HEK293 (cell line): ENCODE data around the gene CXCL16.
"Not testable (repeated sequence)": the region's sequence is repeated elsewhere in the genome, so short reads cannot be mapped to it uniquely, and the experiment has no call there.

Source experiments
- CTCF ChIA-PET: fragments of 350-600 bp; formaldehyde crosslinking; extraction: SDS; loops from one replicate; lab custom pipeline; 2021; ENCODE audit warnings: antibody characterized with exemption; lab: Yijun Ruan, JAX
- POLR2A ChIA-PET: fragments of 300-600 bp; formaldehyde crosslinking; extraction: SDS; loops from one replicate; lab custom pipeline; 2020; ENCODE audit warnings: antibody characterized with exemption, inconsistent platforms; lab: Yijun Ruan, JAX
- H3K27ac ChIP-seq: fragments of 200-500 bp; sonication (Bioruptor generic); 2 replicates; pipeline ENCODE4 v1.5.1; 2014; ENCODE audit warnings: low read depth, low read length, control low read depth, inconsistent platforms; ENCODE audit errors: extremely low read depth
- H3K36me3 ChIP-seq, 2 experiments: fragments of 200-500 bp in 1 of 2; sonication (Bioruptor generic) in 1 of 2; 1 replicate in 1 of 2; 2 replicates in 1 of 2; pipeline ENCODE4 v1.5.1; 2014 to 2017; ENCODE audit warnings: inconsistent platforms in 2 of 2, low read length in 2 of 2; ENCODE audit not compliant: control insufficient read depth in 2 of 2, insufficient read depth in 1 of 2
- H3K4me1 ChIP-seq: fragments of 200-500 bp; sonication (Bioruptor generic); 2 replicates; pipeline ENCODE4 v1.5.1; 2014; ENCODE audit warnings: mild to moderate bottlenecking, low read length, inconsistent platforms; ENCODE audit not compliant: control insufficient read depth, insufficient read depth
- H3K4me3 ChIP-seq: 2 replicates; pipeline ENCODE4 v1.5.1; 2011; ENCODE audit warnings: low read depth, mild to moderate bottlenecking, control low read depth, low read length, moderate library complexity
- H3K9me3 ChIP-seq: fragments of 200-500 bp; sonication (Bioruptor generic); 2 replicates; pipeline ENCODE4 v1.5.1; 2014; ENCODE audit warnings: low read depth, low read length, inconsistent platforms; ENCODE audit not compliant: control insufficient read depth, insufficient read depth
- SP2 ChIP-seq: fragments of 450-650 bp; formaldehyde crosslinking; IDR thresholded peaks from 2 replicates; pipeline ENCODE4 v1.5.1; 2016; ENCODE audit warnings: missing biosample characterization, missing genetic modification characterization
- SP3 ChIP-seq: fragments of 450-650 bp; formaldehyde crosslinking; IDR thresholded peaks from 2 replicates; pipeline ENCODE4 v1.5.1; 2016; ENCODE audit warnings: missing biosample characterization, missing genetic modification characterization
- YY1 ChIP-seq: fragments of 450-650 bp; formaldehyde crosslinking; IDR thresholded peaks from 2 replicates; pipeline ENCODE4 v1.5.1; 2018; ENCODE audit warnings: missing biosample characterization, missing genetic modification characterization
- ZBTB21 ChIP-seq: fragments of 450-650 bp; formaldehyde crosslinking; IDR thresholded peaks from 2 replicates; pipeline ENCODE4 v1.5.1; 2017; ENCODE audit warnings: missing biosample characterization, missing genetic modification characterization
- ZBTB7A ChIP-seq: fragments of 450-650 bp; formaldehyde crosslinking; IDR thresholded peaks from 2 replicates; pipeline ENCODE4 v1.5.1; 2016; ENCODE audit warnings: low read depth, missing biosample characterization, missing genetic modification characterization
- ZNF169 ChIP-seq: fragments of 450-650 bp; formaldehyde crosslinking; IDR thresholded peaks from 2 replicates; pipeline ENCODE4 v1.5.1; 2016; ENCODE audit warnings: missing biosample characterization, missing genetic modification characterization
- ZNF184 ChIP-seq: fragments of 450-650 bp; IDR thresholded peaks from 2 replicates; pipeline ENCODE4 v1.5.1; 2018; ENCODE audit warnings: missing biosample characterization, mild to moderate bottlenecking, missing genetic modification characterization
- ZNF223 ChIP-seq: fragments of 450-650 bp; formaldehyde crosslinking; IDR thresholded peaks from 2 replicates; pipeline ENCODE4 v1.5.1; 2016; ENCODE audit warnings: missing biosample characterization, missing genetic modification characterization
- ZNF248 ChIP-seq: fragments of 450-650 bp; formaldehyde crosslinking; IDR thresholded peaks from 2 replicates; pipeline ENCODE4 v1.5.1; 2017; ENCODE audit warnings: missing biosample characterization, missing genetic modification characterization
- ZNF473 ChIP-seq: fragments of 450-650 bp; formaldehyde crosslinking; IDR thresholded peaks from 2 replicates; pipeline ENCODE4 v1.5.1; 2017; ENCODE audit warnings: missing biosample characterization, missing genetic modification characterization
- ZNF623 ChIP-seq: fragments of 450-650 bp; formaldehyde crosslinking; IDR thresholded peaks from 2 replicates; pipeline ENCODE4 v1.5.1; 2016; ENCODE audit warnings: missing biosample characterization, missing genetic modification characterization
- ZNF624 ChIP-seq: fragments of 450-650 bp; formaldehyde crosslinking; IDR thresholded peaks from 2 replicates; pipeline ENCODE4 v1.5.1; 2017; ENCODE audit warnings: missing biosample characterization, missing genetic modification characterization
- ZNF830 ChIP-seq: fragments of 450-650 bp; IDR thresholded peaks from 2 replicates; pipeline ENCODE4 v1.5.0; 2018; ENCODE audit warnings: missing biosample characterization, missing genetic modification characterization, low read depth, mild to moderate bottlenecking, moderate library complexity
- ZSCAN4 ChIP-seq: fragments of 450-650 bp; formaldehyde crosslinking; IDR thresholded peaks from 2 replicates; pipeline ENCODE4 v1.5.1; 2017; ENCODE audit warnings: missing biosample characterization, missing genetic modification characterization
- TF ChIP-seq, protein P1 (sequence below): fragments of 450-650 bp; formaldehyde crosslinking; IDR thresholded peaks from 2 replicates; pipeline ENCODE4 v1.5.1; 2017; ENCODE audit warnings: missing biosample characterization, mild to moderate bottlenecking, missing genetic modification characterization, moderate library complexity

CXCL16 gene

GRCh38 chr17:4716081-4716480 lies 23.6 kb downstream of the CXCL16 start:
- POLR2A ChIA-PET: no interaction called here
- TF ChIP-seq ZBTB21 (tag by site-specific recombination): no peak
- TF ChIP-seq ZNF169 (tag by site-specific recombination): no peak
- TF ChIP-seq ZNF223 (tag by site-specific recombination): no peak
- Histone ChIP-seq H3K4me3 (no peak overlapping the region), H3K9me3 (no peaks in the 10 kb centered on the region), H3K4me1 (peaks cover 26% of the 10 kb centered on the region), H3K27ac (no peak overlapping the region), H3K36me3 (peaks cover 4 to 59% of the 10 kb centered on the region in 2 experiments; a peak in 2 of 3 replicates)
- CTCF ChIA-PET: interaction anchor here (0.7 to 1.2 kb wide), 2 partner anchors 47 to 74 kb away, joined by 4 to 8 read pairs; no protein-coding TSS in a partner anchor

- Histone ChIP-seq H3K4me3 (no peak overlapping the region), H3K36me3 (peaks cover 4 to 51% of the 10 kb centered on the region in 2 experiments; a peak in 2 of 3 replicates), H3K27ac (no peak overlapping the region), H3K4me1 (peaks cover 19% of the 10 kb centered on the region), H3K9me3 (no peaks in the 10 kb centered on the region)
- TF ChIP-seq YY1 (no peak), ZSCAN4 (tag by site-specific recombination) (peak; percentile 95), ZBTB7A (no peak), ZNF473 (tag by site-specific recombination) (no peak)
- TF ChIP-seq, protein P1, sequence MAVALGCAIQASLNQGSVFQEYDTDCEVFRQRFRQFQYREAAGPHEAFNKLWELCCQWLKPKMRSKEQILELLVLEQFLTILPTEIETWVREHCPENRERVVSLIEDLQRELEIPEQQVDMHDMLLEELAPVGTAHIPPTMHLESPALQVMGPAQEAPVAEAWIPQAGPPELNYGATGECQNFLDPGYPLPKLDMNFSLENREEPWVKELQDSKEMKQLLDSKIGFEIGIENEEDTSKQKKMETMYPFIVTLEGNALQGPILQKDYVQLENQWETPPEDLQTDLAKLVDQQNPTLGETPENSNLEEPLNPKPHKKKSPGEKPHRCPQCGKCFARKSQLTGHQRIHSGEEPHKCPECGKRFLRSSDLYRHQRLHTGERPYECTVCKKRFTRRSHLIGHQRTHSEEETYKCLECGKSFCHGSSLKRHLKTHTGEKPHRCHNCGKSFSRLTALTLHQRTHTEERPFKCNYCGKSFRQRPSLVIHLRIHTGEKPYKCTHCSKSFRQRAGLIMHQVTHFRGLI (tag by site-specific recombination): peak; percentile 99
- ChIA-PET CTCF (interaction anchor here (0.7 to 1.6 kb wide), 4 partner anchors 11 to 148 kb away, joined by 4 to 8 read pairs (median 4); partner anchors contain the start of gene PELP1), POLR2A (no interaction called here)
Measured at GRCh38 chr17:4715063-4715744, 24.5 kb downstream of the CXCL16 start.

DNA sequence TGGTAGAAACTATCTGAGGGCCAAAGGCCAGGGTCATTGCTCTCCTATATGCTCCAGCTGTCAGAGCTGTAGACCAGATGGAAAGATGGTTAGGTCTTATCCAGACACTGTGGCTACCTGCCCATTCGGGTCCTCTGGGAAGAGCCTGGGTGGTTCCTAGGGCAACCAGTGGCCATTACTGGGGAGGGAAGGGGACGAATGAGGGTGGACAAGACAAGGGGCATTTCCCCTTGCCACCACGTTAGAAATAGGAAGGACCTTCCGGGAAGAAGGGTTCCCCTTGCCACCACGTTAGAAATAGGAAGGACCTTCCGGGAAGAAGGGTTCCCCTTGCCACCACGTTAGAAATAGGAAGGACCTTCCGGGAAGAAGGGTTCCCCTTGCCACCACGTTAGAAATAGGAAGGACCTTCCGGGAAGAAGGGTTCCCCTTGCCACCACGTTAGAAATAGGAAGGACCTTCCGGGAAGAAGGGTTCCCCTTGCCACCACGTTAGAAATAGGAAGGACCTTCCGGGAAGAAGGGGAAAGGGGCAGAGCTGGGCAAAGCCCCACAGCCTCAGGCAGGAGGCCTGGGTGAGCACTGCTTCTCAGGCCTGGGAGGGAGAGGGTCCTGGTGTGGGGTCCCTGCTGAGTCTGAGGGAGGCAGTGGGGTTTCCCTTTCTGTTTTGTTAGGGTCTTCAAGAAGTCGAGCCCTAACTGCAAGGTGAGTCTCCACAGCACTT lies 25.2 kb downstream of the CXCL16 start:
- H3K27ac ChIP-seq, POLR2A ChIA-PET, H3K9me3 ChIP-seq, H3K4me3 ChIP-seq: not testable (repeated sequence)
- Histone ChIP-seq H3K36me3 (peaks cover 4 to 47% of the 10 kb centered on the region in 2 experiments; a peak in 2 of 3 replicates), H3K4me1 (peaks cover 12% of the 10 kb centered on the region)
- CTCF ChIA-PET: interaction anchor here (0.6 to 1.6 kb wide), 3 partner anchors 10 to 151 kb away, joined by 4 read pairs; partner anchors contain the start of gene PELP1

GRCh38 chr17:4712526-4712925 lies 27.2 kb downstream of the CXCL16 start:
- Histone ChIP-seq H3K4me3 (no peak overlapping the region), H3K27ac (no peak overlapping the region), H3K9me3 (no peaks in the 10 kb centered on the region), H3K4me1 (peaks cover 5% of the 10 kb centered on the region; the same call in 1 of the 2 replicates), H3K36me3 (peaks cover 0 to 27% of the 10 kb centered on the region in 2 experiments; a peak in 2 of 3 replicates)
- POLR2A ChIA-PET: no interaction called here
- CTCF ChIA-PET: interaction anchor here (1.5 kb wide), 1 partner anchor 20 kb away, joined by 3 read pairs; no protein-coding TSS in a partner anchor
- TF ChIP-seq ZNF830 (tag by site-specific recombination) (no peak), SP2 (tag by site-specific recombination) (0 out of 2 replicates have a peak, but pooled peaks have one; percentile 10), ZNF623 (tag by site-specific recombination) (no peak), ZNF184 (tag by site-specific recombination) (no peak), ZNF248 (no peak), SP3 (tag by site-specific recombination) (0 out of 2 replicates have a peak, but pooled peaks have one; percentile 12), ZNF624 (tag by site-specific recombination) (no peak)
